HG02938 (cell line): ENCODE data around the gene FADD.
"Not testable (repeated sequence)": the region's sequence is repeated elsewhere in the genome, so short reads cannot be mapped to it uniquely, and the experiment has no call there.

Source experiments
- ATAC-seq: cut with Tn5 transposase; IDR thresholded peaks from one replicate; pipeline ENCODE4 v1.9.1; 2021; ENCODE audit warnings: mild to moderate bottlenecking, moderate library complexity; ENCODE audit not compliant: unreplicated experiment

FADD gene

DNA sequence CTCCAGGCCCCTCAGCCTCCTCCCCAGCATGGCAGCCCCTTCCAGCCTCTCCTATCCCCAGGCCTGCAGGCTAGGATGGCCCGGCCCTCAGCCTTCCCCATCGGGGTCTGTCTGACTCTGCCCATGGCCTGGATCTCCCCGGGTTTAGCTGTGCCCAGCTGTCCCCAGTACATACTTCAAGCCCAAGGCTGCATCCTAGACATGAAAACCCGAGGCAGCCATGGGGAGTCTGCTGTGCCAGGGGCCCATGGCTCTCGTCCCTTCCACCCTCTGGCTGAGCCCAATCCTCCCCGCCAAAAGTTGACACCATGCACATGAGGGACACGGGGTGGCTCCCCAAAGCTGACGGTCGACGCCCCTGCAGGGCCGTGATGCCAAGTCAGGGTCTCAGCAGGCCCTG is 22.2 kb upstream of the FADD start:
- no peak for ATAC-seq

GRCh38 chr11:70182266-70182665 is 20.8 kb upstream of the FADD start:
- ATAC-seq, result no peak

GRCh38 chr11:70183032-70183431 is 20.1 kb upstream of the FADD start:
- ATAC-seq, result no peak

GRCh38 chr11:70183483-70184176 is 19.5 kb upstream of the FADD start:
- no peak for ATAC-seq

- ATAC-seq, result no peak
Observed at GRCh38 chr11:70184396-70184795, 18.7 kb upstream of the FADD start.

DNA sequence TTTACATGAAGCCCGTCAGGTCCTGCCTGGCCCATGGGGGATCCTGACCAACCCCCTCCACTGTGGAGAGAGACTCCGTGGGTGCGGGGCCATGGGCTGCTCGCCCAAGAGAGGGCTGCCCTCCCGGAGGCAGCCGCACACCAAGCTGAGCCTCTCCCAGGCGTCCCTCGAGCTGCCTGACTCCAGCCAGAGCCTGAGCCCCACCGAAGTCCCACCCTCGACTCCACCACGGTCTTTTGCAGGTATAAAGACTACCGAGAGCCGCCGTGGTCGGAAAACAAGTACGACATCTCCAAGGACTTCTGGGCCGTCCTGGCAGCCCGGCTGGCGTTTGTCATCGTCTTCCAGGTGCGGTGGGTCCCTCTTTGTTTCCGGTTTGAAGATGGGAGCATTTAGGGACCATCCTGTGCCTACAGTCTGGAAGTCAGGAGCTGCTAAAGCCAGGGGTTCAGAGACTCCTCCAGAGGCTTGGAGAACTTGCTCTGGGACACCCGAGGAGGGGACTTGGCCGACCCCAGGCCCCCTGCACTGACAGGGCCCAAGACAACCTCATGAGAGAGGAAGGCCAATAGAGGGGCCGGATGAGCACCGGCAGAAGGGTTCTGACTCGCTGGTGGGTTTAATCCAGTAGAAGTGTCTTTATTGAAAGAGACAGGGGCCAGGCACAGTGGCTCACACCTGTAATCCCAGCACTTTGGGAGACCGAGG is 17.6 kb upstream of the FADD start:
- ATAC-seq, result no peak

GRCh38 chr11:70186420-70186819 is 16.7 kb upstream of the FADD start:
- no peak for ATAC-seq

GRCh38 chr11:70186936-70187335 is 16.2 kb upstream of the FADD start:
- ATAC-seq, result no peak

DNA sequence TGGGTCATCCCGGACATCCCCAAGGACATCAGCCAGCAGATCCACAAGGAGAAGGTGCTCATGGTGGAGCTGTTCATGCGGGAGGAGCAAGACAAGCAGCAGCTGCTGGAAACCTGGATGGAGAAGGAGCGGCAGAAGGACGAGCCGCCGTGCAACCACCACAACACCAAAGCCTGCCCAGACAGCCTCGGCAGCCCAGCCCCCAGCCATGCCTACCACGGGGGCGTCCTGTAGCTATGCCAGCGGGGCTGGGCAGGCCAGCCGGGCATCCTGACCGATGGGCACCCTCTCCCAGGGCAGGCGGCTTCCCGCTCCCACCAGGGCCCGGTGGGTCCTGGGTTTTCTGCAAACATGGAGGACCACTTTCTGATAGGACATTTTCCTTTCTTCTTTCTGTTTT is 15.3 kb upstream of the FADD start:
- no peak for ATAC-seq

- no peak for ATAC-seq
Observed at GRCh38 chr11:70189622-70190021, 13.5 kb upstream of the FADD start.

- ATAC-seq, result no peak
Observed at GRCh38 chr11:70191495-70192140, 11.5 kb upstream of the FADD start.

DNA sequence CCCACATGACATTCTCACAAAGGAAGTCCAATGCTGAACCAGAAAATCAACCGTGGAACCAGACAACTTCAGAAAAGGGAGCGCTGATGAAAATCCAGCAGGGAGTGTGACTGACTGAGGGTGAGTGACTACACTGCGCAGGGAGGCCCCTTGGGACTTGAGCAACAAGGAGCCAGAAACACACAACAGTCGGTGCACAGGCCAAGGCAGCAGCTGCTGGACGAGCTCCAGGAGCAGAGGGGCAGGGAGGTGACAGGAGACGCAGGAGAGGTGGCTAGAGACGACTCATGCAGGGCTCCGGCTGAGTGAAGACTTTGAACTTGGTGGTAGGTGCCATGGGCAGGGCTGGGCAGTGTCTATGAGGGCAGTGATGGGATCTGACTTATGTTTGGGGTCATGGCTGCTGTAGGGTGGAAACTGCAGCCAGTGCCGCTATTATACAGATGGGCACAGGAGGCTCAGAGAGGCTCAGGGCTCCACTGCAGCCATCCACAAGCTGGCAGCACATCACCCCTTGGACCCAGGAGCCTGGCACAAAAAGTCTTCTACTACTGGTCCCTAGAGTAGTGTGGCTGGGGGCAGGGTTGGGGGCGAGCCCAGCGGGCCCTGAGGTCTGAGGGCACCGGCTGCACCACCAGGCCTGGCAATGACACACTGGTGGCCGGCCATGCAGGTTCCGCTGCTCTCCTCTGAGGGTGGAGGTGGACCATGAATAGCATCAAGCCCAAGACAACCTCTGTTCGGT is 10.3 kb upstream of the FADD start:
- no peak for ATAC-seq

DNA sequence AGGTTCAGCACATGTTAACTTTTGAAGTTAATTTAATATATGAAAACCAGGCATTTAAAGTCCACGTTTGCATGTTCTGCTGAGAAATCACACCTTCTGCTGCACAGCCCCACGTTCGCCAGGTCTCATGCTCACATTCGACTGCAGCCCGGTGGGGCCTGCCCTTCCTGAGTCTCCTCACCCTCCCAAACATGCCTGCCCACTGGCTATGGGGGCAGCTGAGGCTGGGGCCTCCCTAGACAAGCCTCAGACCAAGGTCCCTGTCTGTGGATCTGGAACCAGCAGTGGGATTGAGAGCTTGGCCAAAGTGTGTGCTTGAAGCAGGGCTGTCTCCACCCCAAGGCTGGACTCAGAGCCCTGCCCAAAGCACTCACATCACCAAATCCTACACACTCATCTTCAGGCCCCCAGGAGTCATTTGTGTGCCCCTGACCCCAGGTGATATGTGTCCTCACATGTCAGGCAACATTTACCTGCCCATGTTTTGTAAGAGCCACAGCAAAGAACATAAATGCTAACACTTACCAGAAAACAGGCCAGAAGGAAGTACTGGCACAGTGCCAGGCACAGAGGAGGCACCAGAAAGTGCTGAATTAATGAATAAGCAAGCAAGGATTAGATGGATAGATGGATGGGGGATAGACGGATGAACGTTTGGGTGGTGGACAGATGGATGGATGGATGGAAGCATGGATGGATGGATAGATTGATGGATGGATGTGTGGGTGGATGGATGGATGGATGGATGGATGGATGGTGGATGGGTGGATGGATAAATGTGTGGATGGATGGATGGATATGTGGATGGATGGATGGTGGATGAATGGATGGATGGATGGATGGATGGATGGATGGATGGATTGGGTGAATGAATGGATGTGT is 9.4 kb upstream of the FADD start:
- no peak for ATAC-seq

- no peak for ATAC-seq
Observed at GRCh38 chr11:70194792-70195791, 8.0 kb upstream of the FADD start.

DNA sequence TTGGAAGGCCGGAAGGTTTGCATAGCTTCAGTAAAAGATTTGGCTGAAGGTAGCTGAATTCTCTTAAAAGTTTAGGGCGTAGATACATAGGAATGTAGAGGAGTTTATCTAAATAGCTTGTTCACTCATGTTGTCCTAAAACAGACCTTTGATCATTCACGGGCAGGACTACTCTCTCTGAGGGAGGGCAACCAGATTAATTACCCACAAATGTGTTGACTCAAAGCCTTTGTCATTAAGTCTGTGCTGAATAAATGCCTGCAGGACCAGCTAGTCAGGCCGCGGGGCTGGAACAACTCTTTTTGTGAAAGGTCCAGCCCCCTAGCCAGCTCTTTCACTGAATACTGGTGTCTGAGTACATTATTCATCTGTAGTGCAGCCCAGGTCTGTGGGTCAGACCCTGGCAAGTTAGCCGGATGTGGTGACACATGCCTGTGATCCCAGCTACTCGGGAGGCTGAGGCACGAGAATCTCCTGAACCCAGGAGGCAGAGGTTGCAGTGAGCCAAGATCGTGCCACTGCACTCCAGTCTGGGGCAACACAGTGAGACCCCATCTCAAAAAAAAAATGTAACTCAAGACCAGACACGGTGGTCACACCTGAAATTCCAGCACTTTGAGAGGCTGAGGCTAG is 2.8 kb upstream of the FADD start:
- no peak for ATAC-seq

DNA sequence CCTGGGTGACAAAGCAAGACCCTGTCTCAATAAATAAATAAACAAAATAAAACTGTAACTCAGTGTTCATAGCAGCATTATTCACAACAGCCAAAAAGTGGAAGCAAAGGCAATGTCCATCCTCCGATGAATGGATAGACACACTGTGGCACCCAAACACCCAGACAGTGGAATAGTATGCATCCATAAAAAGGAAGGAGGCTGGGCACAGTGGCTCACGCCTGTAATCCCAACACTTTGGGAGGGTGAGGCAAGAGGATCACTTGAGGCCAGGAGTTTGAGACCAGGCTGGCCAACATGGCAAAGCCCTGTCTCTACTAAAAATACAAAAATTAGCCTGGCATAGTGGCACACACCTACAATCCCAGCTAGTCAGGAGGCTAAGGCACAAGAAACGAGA is 2.0 kb upstream of the FADD start:
- ATAC-seq, result not testable (repeated sequence)

DNA sequence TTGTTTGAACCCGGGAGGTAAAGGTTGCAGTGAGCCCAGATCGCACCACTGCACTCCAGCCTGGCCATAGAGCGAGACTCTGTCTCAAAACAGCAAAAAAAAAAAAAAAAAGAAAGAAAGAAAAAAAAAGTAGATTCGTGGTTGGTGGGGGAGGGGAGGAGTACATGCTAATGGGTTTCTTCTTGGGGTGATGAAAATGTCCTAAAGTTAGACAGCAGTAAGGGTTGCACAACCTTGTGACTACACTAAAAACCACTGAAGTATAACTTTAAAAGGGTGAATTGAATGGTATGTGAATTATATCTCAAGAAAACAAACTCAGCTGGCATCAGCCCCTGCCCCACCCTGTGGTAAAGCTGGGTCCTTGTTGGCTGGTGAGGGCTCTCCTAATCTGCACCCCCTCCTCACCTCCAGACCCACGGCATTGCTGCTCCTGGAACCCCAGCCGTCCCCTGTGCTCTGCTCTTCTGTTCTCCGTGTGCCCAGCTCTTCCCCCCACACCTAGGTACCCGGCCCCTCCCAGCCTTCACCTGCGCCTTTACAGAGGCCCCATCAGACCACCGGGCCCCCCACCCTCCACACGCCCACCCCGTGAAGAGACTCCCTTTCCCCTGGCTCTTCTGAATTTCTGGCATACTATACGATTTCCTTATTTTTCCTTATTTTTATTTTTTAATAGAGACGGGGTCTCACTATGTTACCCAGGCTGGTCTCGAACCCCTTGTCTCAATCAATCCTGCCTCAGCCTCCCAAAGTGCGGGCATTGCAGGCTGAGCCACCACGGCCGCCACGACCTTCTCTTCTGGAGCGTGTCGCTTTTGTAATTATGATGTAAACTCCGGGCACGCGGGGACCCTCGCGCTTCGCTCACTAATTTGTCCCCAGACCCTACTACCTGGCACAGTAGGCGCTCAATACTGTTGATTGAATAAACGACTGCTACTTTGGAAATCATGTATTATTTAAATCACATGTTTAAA is 924 bp upstream of the FADD start:
- no peak for ATAC-seq
